ENCODE measurements around the gene TRMT1.

GRCh38 chr19:13076787-13077186, 39.8 kb downstream of the TRMT1 start:
- TF ChIP-seq CTCF (IDR thresholded peaks at IDR 0.05) (no peak), POLR2A (IDR thresholded peaks at IDR 0.05) (no peak), POLR2AphosphoS5 (IDR thresholded peaks at IDR 0.05; ENCODE audit: insufficient read depth in 1 of 2, low read depth in 1 of 2) (peak in 1 of 2 donors; percentile 42)
